Testis (tissue), 3 donors: ENCODE results near the gene TMEM229B. TPM values are rescaled to one million over a fixed set of nuclear protein-coding genes. Genes with fewer than 3 reads are reported as not detected.
A peak's percentile ranks its signal among the peaks of the same experiment; 100 is the strongest.

ENCODE experiments used
- DNase-seq: peaks from one replicate; pipeline ENCODE4 v3.0.0-alpha.2; 2019
- H3K27ac ChIP-seq, 2 donors: fragments of 200-600 bp; sonication (generic); one replicate each; pipeline ENCODE4 v1.5.1; 2019
- H3K27me3 ChIP-seq: fragments of 200-600 bp; sonication (generic); one replicate; pipeline ENCODE4 v1.5.1; 2019
- H3K36me3 ChIP-seq: fragments of 200-600 bp; sonication (generic); one replicate; pipeline ENCODE4 v1.5.1; 2017; ENCODE audit warnings: low read depth; ENCODE audit errors: missing control alignments
- H3K4me1 ChIP-seq: fragments of 200-600 bp; sonication (generic); one replicate; pipeline ENCODE4 v1.5.1; 2019
- H3K4me3 ChIP-seq, 2 donors: fragments of 200-600 bp; sonication (generic); one replicate each; pipeline ENCODE4 v1.5.1; 2017 to 2019
- H3K9me3 ChIP-seq: fragments of 200-600 bp; sonication (generic); one replicate; pipeline ENCODE4 v1.5.1; 2017
- POLR2A ChIP-seq: fragments of 450-650 bp; IDR thresholded peaks from one replicate; pipeline ENCODE4 v1.6.1; 2017; ENCODE audit warnings: antibody characterized with exemption, mild to moderate bottlenecking, moderate library complexity
- WGBS, 2 donors: methylation state at CpG; one replicate each; pipeline ENCODE4 v1.1.5; 2018; 5-methylcytosine and 5-hydroxymethylcytosine counted together
- intact Hi-C: fragments of 100-400 bp; cut with DNase I; formaldehyde crosslinking; loops from one replicate; pipeline ENCODE4 v1.15.1; 2023; ENCODE audit warnings: low total_unique reads
- polyA plus RNA-seq: library from polyadenylated mRNA; stranded (reverse); fragments of 350-450 nt; fragmentation: Illumina TruSeq; extraction: RNeasy Lipid Tissue Mini Kit (QIAGEN cat#74804); gene quantifications from one replicate; pipeline ENCODE4 v1.2.3, GENCODE V29; 2014; ENCODE audit warnings: low read depth, low replicate concordance; ENCODE audit not compliant: insufficient read depth
- total RNA-seq, 2 donors: library from RNA; depleted of rRNA; stranded (reverse); fragments of >200 nt; gene quantifications; one replicate each; pipeline ENCODE4 v1.2.3, GENCODE V29; 2016
- TF ChIP-seq, protein P1 (sequence below), 3 experiments: fragments of 450-650 bp in 2 of 3; fragments of 200-600 bp in 1 of 3; sonication (generic) in 1 of 3; IDR thresholded peaks; one replicate each; pipeline ENCODE4 v1.5.1; 2016 to 2019; ENCODE audit warnings: antibody characterized with exemption in 3 of 3, mild to moderate bottlenecking in 2 of 3, moderate library complexity in 1 of 3

Gene TMEM229B
- total and polyA plus RNA-seq, 3 donors from 2014 or later = 12.6 to 77.4 (median 59.6) TPM

DNA sequence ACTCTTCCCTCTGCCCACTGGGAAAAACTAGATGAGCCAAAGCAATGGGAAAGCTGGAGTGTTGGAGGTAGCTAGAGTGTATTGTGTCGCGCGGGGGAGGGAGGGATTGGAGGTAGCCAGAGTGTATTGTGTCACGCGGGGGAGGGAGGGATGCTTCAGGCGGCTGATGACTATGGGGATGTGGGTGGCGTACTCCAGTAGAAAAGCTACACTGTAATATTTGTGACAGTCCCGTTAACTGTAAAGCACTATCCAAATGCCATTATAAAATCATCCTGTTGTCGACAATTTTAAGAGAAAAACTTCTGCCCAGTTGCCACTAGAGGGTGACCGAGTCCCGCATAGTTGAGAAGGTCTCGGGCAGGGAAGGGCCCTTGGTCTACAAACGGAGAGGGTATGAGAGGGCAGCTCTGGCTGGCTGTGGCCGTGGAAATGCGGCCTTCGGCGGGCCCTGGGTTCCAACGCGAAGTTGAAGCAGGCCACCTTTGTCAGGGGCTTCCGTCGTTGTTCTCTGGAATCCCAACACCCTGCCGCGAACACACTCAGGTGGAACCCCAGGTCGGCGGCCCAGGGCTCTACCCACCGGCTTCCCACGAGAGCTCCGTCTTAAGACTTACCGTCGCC, 61.4 kb downstream of the TMEM229B start:
- Histone ChIP-seq H3K4me1 (peaks cover 17% of the 10 kb centered on the region), H3K4me3 (no peak overlapping the region), H3K36me3 (no peaks in the 10 kb centered on the region), H3K27ac (peak overlapping the region in 1 of 2 donors; percentile 50), H3K27me3 (no peaks in the 10 kb centered on the region), H3K9me3 (no peaks in the 10 kb centered on the region)
- TF ChIP-seq, protein P1, sequence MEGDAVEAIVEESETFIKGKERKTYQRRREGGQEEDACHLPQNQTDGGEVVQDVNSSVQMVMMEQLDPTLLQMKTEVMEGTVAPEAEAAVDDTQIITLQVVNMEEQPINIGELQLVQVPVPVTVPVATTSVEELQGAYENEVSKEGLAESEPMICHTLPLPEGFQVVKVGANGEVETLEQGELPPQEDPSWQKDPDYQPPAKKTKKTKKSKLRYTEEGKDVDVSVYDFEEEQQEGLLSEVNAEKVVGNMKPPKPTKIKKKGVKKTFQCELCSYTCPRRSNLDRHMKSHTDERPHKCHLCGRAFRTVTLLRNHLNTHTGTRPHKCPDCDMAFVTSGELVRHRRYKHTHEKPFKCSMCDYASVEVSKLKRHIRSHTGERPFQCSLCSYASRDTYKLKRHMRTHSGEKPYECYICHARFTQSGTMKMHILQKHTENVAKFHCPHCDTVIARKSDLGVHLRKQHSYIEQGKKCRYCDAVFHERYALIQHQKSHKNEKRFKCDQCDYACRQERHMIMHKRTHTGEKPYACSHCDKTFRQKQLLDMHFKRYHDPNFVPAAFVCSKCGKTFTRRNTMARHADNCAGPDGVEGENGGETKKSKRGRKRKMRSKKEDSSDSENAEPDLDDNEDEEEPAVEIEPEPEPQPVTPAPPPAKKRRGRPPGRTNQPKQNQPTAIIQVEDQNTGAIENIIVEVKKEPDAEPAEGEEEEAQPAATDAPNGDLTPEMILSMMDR (IDR thresholded peaks at IDR 0.05) = peak; percentile 78 to 90 (median 89)
- no peak for TF ChIP-seq POLR2A
- WGBS, 2 donors = 22 to 24% methylated on average over 30 of the region's 30 CpGs
- intact Hi-C loops = loop anchor here (5.0 kb wide), 1 partner anchor 140 kb away; no protein-coding TSS in a partner anchor
- peak; percentile 89 for DNase-seq

DNA sequence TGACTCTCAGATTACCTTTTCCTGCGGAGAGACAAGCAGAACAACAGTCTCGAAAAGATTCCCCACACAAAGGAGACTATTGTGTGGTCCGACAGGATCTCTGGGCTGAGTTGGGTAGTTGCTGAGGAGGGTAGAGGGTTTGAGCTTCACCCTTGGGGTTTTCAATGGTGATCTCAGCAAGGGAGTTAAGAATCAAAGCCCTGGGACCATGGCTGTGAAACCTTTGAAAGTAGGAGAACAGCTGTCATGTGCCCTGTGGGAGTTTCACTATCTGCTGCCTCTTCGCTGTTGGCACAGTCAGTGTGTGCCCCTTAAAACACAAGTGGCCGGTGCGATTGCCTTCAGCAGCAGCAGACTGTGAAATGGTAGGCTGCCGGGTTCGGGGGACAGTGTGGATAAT, 62.4 kb downstream of the TMEM229B start:
- TF ChIP-seq, protein P1 (IDR thresholded peaks at IDR 0.05) = no peak
- TF ChIP-seq POLR2A = no peak
- DNase-seq = peak; percentile 62
- H3K9me3 ChIP-seq = no peaks in the 10 kb centered on the region
- no peaks in the 10 kb centered on the region for H3K27me3 ChIP-seq
- H3K4me3 ChIP-seq = no peak overlapping the region
- H3K27ac ChIP-seq = no peak overlapping the region
- H3K4me1 ChIP-seq = peaks cover 17% of the 10 kb centered on the region
- H3K36me3 ChIP-seq = no peaks in the 10 kb centered on the region
- 70 to 92% methylated on average over 8 of the region's 8 CpGs for WGBS, 2 donors
- intact Hi-C loops = loop anchor here (5.0 kb wide), 1 partner anchor 141 kb away; no protein-coding TSS in a partner anchor

DNA sequence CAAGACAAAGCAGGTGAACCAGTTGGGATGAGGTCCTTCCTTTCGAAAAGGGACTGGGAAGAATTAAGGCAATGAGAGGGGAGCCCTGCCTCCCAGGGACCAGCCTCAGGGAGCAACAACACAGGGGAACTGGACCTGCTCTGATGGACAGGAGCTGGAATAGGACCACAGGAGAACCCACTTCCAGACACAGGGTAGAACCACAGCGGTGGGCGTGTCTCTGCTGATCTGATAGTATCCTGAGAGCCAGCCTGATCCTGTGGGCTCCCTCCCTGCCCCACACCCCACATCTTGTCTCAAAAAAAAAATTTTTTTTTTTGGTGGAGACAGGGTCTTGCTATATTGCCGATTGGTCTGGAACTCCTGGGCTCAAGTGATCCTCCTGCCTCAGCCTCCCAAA, 62.9 kb downstream of the TMEM229B start:
- no peak for TF ChIP-seq POLR2A
- TF ChIP-seq, protein P1 (IDR thresholded peaks at IDR 0.05) = no peak
- H3K9me3 ChIP-seq = no peaks in the 10 kb centered on the region
- DNase-seq = no peak
- intact Hi-C loops = loop anchor here (5.0 kb wide), 1 partner anchor 142 kb away; no protein-coding TSS in a partner anchor
- H3K27ac ChIP-seq = no peak overlapping the region
- no peaks in the 10 kb centered on the region for H3K36me3 ChIP-seq
- WGBS, 2 donors = 88 to 90% methylated on average over 4 of the region's 4 CpGs
- no peak overlapping the region for H3K4me3 ChIP-seq
- peaks cover 17% of the 10 kb centered on the region for H3K4me1 ChIP-seq
- H3K27me3 ChIP-seq = no peaks in the 10 kb centered on the region

DNA sequence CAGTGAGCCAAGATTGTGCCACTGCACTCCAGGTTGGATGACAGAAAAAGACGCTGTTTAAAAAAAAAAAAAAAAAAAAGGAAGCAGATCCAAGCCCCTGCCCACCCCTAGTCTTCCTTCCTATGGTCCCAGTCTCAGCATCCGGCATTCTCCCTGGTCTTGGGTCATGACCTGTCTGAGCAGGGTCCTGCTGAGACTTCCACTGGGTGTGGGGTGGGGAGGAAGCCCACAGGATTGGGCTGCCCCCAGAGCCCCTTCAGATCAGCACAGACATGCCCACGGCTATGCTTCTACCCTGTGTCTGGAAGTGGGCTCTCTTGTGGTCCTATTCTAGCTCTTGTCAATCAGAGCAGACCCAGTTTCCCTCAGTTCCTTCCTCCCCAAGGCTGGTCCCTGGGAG, 64.0 kb downstream of the TMEM229B start:
- Histone ChIP-seq H3K27ac (no peak overlapping the region), H3K4me1 (peaks cover 17% of the 10 kb centered on the region), H3K27me3 (no peaks in the 10 kb centered on the region), H3K36me3 (no peaks in the 10 kb centered on the region), H3K9me3 (no peaks in the 10 kb centered on the region), H3K4me3 (no peak overlapping the region)
- 69 to 80% methylated on average over 3 of the region's 3 CpGs for WGBS, 2 donors
- no peak for DNase-seq
- TF ChIP-seq POLR2A = no peak
- TF ChIP-seq, protein P1 (IDR thresholded peaks at IDR 0.05) = no peak
- intact Hi-C loops = no loop called here

DNA sequence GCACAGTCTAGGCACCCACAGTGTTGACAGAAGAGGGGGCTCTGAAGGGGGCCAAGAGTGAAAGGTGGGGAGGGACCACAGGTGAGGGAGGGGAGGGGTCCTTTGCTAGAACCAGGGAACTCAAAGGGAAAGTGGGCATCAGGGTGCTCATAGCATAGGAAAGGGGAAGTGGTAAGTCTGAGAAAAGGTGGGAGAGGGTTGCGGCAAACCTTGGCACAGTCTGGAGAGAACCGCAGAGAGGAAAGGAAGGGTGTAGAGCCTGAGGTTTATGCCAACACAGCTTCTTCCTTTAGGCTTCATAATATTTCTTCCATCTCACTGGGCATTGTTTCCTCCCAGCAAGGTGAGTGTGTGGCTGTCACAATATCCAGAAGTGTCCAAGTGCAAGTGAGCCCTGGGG, 65.1 kb downstream of the TMEM229B start:
- peaks cover 14% of the 10 kb centered on the region for H3K4me1 ChIP-seq
- no peak overlapping the region for H3K4me3 ChIP-seq
- no peak for DNase-seq
- no peak overlapping the region for H3K27ac ChIP-seq
- 88 to 94% methylated on average over 2 of the region's 2 CpGs for WGBS, 2 donors
- TF ChIP-seq POLR2A = no peak
- TF ChIP-seq, protein P1 (IDR thresholded peaks at IDR 0.05) = no peak
- no peaks in the 10 kb centered on the region for H3K9me3 ChIP-seq
- intact Hi-C loops = no loop called here
- no peaks in the 10 kb centered on the region for H3K36me3 ChIP-seq
- no peaks in the 10 kb centered on the region for H3K27me3 ChIP-seq
